Activated CD4-positive, alpha-beta memory T cell treated with anti-CD3 and anti-CD28 coated beads for 36 hours (primary cell): ENCODE results near the gene SCEL. TPM values are rescaled to one million over a fixed set of nuclear protein-coding genes. Genes with fewer than 3 reads are reported as not detected.

Source experiments
- CTCF ChIA-PET: fragments of 350-600 bp; sonication (Branson Sonifier 250); formaldehyde crosslinking; loops from one replicate; lab custom pipeline; 2021; ENCODE audit warnings: antibody characterized with exemption, inconsistent platforms; lab: Charles Lee
- POLR2A ChIA-PET: fragments of 350-600 bp; sonication (Branson Sonifier 250); formaldehyde crosslinking; loops from one replicate; lab custom pipeline; 2021; ENCODE audit warnings: antibody characterized with exemption; lab: Charles Lee
- DNase-seq: peaks from one replicate; pipeline ENCODE4 v3.0.0-alpha.2; 2020
- H3K27ac Mint-ChIP-seq: one replicate; pipeline ENCODE4 v1.8.0; 2021; ENCODE audit warnings: mixed read lengths
- H3K27me3 Mint-ChIP-seq: one replicate; pipeline ENCODE4 v1.8.0; 2021; ENCODE audit warnings: mixed read lengths
- H3K36me3 Mint-ChIP-seq: one replicate; pipeline ENCODE4 v1.8.0; 2021; ENCODE audit warnings: mixed read lengths
- H3K4me1 Mint-ChIP-seq: one replicate; pipeline ENCODE4 v1.8.0; 2021; ENCODE audit warnings: low read depth, mixed read lengths
- H3K4me3 Mint-ChIP-seq: one replicate; pipeline ENCODE4 v1.8.0; 2021; ENCODE audit warnings: mild to moderate bottlenecking, mixed read lengths
- H3K9me3 Mint-ChIP-seq: one replicate; pipeline ENCODE4 v1.8.0; 2021; ENCODE audit warnings: mixed read lengths
- intact Hi-C: fragments of 100-400 bp; cut with micrococcal nuclease; formaldehyde crosslinking; loops from one replicate; pipeline ENCODE4 v1.15.1; 2023
- total RNA-seq, 2 experiments: library from RNA; stranded (reverse); gene quantifications; one replicate each; pipeline ENCODE4 v1.2.3, GENCODE V29; 2021

Gene SCEL
- total RNA-seq, 2 experiments from 2014 or later = not detected

- peaks cover 19% of the 10 kb centered on the region for H3K27me3 Mint-ChIP-seq
- H3K9me3 Mint-ChIP-seq = no peaks in the 10 kb centered on the region
- no peaks in the 10 kb centered on the region for H3K4me1 Mint-ChIP-seq
- ChIA-PET POLR2A (no interaction called here), CTCF (no interaction called here)
- no peak for DNase-seq
- H3K27ac Mint-ChIP-seq = no peak overlapping the region
- intact Hi-C loops = no loop called here
- no peak overlapping the region for H3K4me3 Mint-ChIP-seq
- no peaks in the 10 kb centered on the region for H3K36me3 Mint-ChIP-seq
These were observed 36.5 kb downstream of the SCEL start for GRCh38 chr13:77571956-77572355.

GRCh38 chr13:77574096-77574495, 38.6 kb downstream of the SCEL start:
- no peak overlapping the region for H3K4me3 Mint-ChIP-seq
- H3K4me1 Mint-ChIP-seq = no peaks in the 10 kb centered on the region
- H3K9me3 Mint-ChIP-seq = no peaks in the 10 kb centered on the region
- no peaks in the 10 kb centered on the region for H3K36me3 Mint-ChIP-seq
- no peak for DNase-seq
- peaks cover 24% of the 10 kb centered on the region for H3K27me3 Mint-ChIP-seq
- intact Hi-C loops = no loop called here
- ChIA-PET POLR2A (no interaction called here), CTCF (interaction anchor here (1.0 to 1.7 kb wide), 3 partner anchors 16 to 95 kb away, joined by 3 to 6 read pairs (median 3); no protein-coding TSS in a partner anchor)
- no peak overlapping the region for H3K27ac Mint-ChIP-seq

- intact Hi-C loops = no loop called here
- Mint-ChIP-seq H3K4me1 (no peaks in the 10 kb centered on the region), H3K36me3 (no peaks in the 10 kb centered on the region), H3K27me3 (peaks cover 20% of the 10 kb centered on the region), H3K4me3 (no peak overlapping the region), H3K27ac (no peak overlapping the region), H3K9me3 (no peaks in the 10 kb centered on the region)
- no peak for DNase-seq
- POLR2A ChIA-PET = no interaction called here
- CTCF ChIA-PET = no interaction called here
These were observed 44.5 kb downstream of the SCEL start for GRCh38 chr13:77579959-77580358.

GRCh38 chr13:77580748-77581147, 45.2 kb downstream of the SCEL start:
- no peak overlapping the region for H3K27ac Mint-ChIP-seq
- no peak overlapping the region for H3K4me3 Mint-ChIP-seq
- ChIA-PET POLR2A (no interaction called here), CTCF (no interaction called here)
- H3K36me3 Mint-ChIP-seq = no peaks in the 10 kb centered on the region
- DNase-seq = no peak
- no peaks in the 10 kb centered on the region for H3K4me1 Mint-ChIP-seq
- intact Hi-C loops = no loop called here
- H3K27me3 Mint-ChIP-seq = peaks cover 18% of the 10 kb centered on the region
- H3K9me3 Mint-ChIP-seq = no peaks in the 10 kb centered on the region

GRCh38 chr13:77583581-77583980, 48.1 kb downstream of the SCEL start:
- intact Hi-C loops = no loop called here
- H3K27ac Mint-ChIP-seq = no peak overlapping the region
- peaks cover 6% of the 10 kb centered on the region for H3K27me3 Mint-ChIP-seq
- no peaks in the 10 kb centered on the region for H3K9me3 Mint-ChIP-seq
- no peak for DNase-seq
- H3K4me1 Mint-ChIP-seq = no peaks in the 10 kb centered on the region
- H3K36me3 Mint-ChIP-seq = no peaks in the 10 kb centered on the region
- POLR2A ChIA-PET = no interaction called here
- CTCF ChIA-PET = interaction anchor here (0.6 to 1.8 kb wide), 3 partner anchors 10 to 325 kb away, joined by 3 to 7 read pairs (median 3); no protein-coding TSS in a partner anchor
- no peak overlapping the region for H3K4me3 Mint-ChIP-seq

GRCh38 chr13:77584106-77584505, 48.6 kb downstream of the SCEL start:
- Mint-ChIP-seq H3K4me1 (no peaks in the 10 kb centered on the region), H3K9me3 (no peaks in the 10 kb centered on the region), H3K4me3 (no peak overlapping the region), H3K27ac (no peak overlapping the region), H3K27me3 (peaks cover 6% of the 10 kb centered on the region), H3K36me3 (no peaks in the 10 kb centered on the region)
- intact Hi-C loops = no loop called here
- ChIA-PET POLR2A (no interaction called here), CTCF (interaction anchor here (0.6 kb wide), 1 partner anchor 326 kb away, joined by 3 read pairs; no protein-coding TSS in a partner anchor)
- DNase-seq = no peak

- Mint-ChIP-seq H3K4me3 (no peak overlapping the region), H3K4me1 (no peaks in the 10 kb centered on the region), H3K9me3 (no peaks in the 10 kb centered on the region), H3K27me3 (peaks cover 5% of the 10 kb centered on the region), H3K36me3 (no peaks in the 10 kb centered on the region), H3K27ac (no peak overlapping the region)
- no peak for DNase-seq
- intact Hi-C loops = no loop called here
- ChIA-PET POLR2A (no interaction called here), CTCF (interaction anchor here (1.6 to 5.3 kb wide), 2 partner anchors 102 to 156 kb away, joined by 3 to 139 read pairs; no protein-coding TSS in a partner anchor)
These were observed 59.8 kb downstream of the SCEL start for GRCh38 chr13:77595166-77595810.

GRCh38 chr13:77596777-77597176, 61.3 kb downstream of the SCEL start:
- no peak overlapping the region for H3K4me3 Mint-ChIP-seq
- no peaks in the 10 kb centered on the region for H3K4me1 Mint-ChIP-seq
- intact Hi-C loops = no loop called here
- no peak overlapping the region for H3K27ac Mint-ChIP-seq
- ChIA-PET POLR2A (no interaction called here), CTCF (interaction anchor here (0.6 to 5.3 kb wide), 3 partner anchors 11 to 525 kb away, joined by 3 to 139 read pairs (median 3); no protein-coding TSS in a partner anchor)
- peaks cover 5% of the 10 kb centered on the region for H3K27me3 Mint-ChIP-seq
- H3K36me3 Mint-ChIP-seq = no peaks in the 10 kb centered on the region
- no peak for DNase-seq
- H3K9me3 Mint-ChIP-seq = no peaks in the 10 kb centered on the region

- no peaks in the 10 kb centered on the region for H3K9me3 Mint-ChIP-seq
- H3K27ac Mint-ChIP-seq = no peak overlapping the region
- intact Hi-C loops = no loop called here
- H3K36me3 Mint-ChIP-seq = no peaks in the 10 kb centered on the region
- no peak for DNase-seq
- ChIA-PET CTCF (no interaction called here), POLR2A (no interaction called here)
- H3K27me3 Mint-ChIP-seq = peaks cover 3% of the 10 kb centered on the region
- H3K4me3 Mint-ChIP-seq = no peak overlapping the region
- H3K4me1 Mint-ChIP-seq = no peaks in the 10 kb centered on the region
These were observed 63.8 kb downstream of the SCEL start for GRCh38 chr13:77599351-77599750.

GRCh38 chr13:77600701-77601100, 65.2 kb downstream of the SCEL start:
- Mint-ChIP-seq H3K36me3 (no peaks in the 10 kb centered on the region), H3K27ac (no peak overlapping the region), H3K4me1 (no peaks in the 10 kb centered on the region), H3K4me3 (no peak overlapping the region), H3K27me3 (peaks cover 6% of the 10 kb centered on the region), H3K9me3 (no peaks in the 10 kb centered on the region)
- CTCF ChIA-PET = no interaction called here
- DNase-seq = no peak
- intact Hi-C loops = no loop called here
- POLR2A ChIA-PET = no interaction called here

GRCh38 chr13:77611068-77611467, 75.6 kb downstream of the SCEL start:
- intact Hi-C loops = no loop called here
- no peak for DNase-seq
- peaks cover 2% of the 10 kb centered on the region for H3K27me3 Mint-ChIP-seq
- POLR2A ChIA-PET = no interaction called here
- H3K27ac Mint-ChIP-seq = no peak overlapping the region
- H3K36me3 Mint-ChIP-seq = no peaks in the 10 kb centered on the region
- H3K4me3 Mint-ChIP-seq = no peak overlapping the region
- no peaks in the 10 kb centered on the region for H3K4me1 Mint-ChIP-seq
- CTCF ChIA-PET = interaction anchor here (1.8 kb wide), 1 partner anchor 18 kb away, joined by 5 read pairs; no protein-coding TSS in a partner anchor
- no peaks in the 10 kb centered on the region for H3K9me3 Mint-ChIP-seq

- no peaks in the 10 kb centered on the region for H3K4me1 Mint-ChIP-seq
- no peaks in the 10 kb centered on the region for H3K9me3 Mint-ChIP-seq
- ChIA-PET CTCF (no interaction called here), POLR2A (no interaction called here)
- DNase-seq = no peak
- intact Hi-C loops = no loop called here
- H3K27ac Mint-ChIP-seq = no peak overlapping the region
- H3K4me3 Mint-ChIP-seq = no peak overlapping the region
- H3K36me3 Mint-ChIP-seq = no peaks in the 10 kb centered on the region
- peaks cover 5% of the 10 kb centered on the region for H3K27me3 Mint-ChIP-seq
These were observed 80.5 kb downstream of the SCEL start for GRCh38 chr13:77616027-77616426.

- H3K27me3 Mint-ChIP-seq = peaks cover 12% of the 10 kb centered on the region
- intact Hi-C loops = no loop called here
- no peak for DNase-seq
- CTCF ChIA-PET = no interaction called here
- no peaks in the 10 kb centered on the region for H3K36me3 Mint-ChIP-seq
- no peak overlapping the region for H3K27ac Mint-ChIP-seq
- H3K4me3 Mint-ChIP-seq = no peak overlapping the region
- no peaks in the 10 kb centered on the region for H3K4me1 Mint-ChIP-seq
- POLR2A ChIA-PET = no interaction called here
- H3K9me3 Mint-ChIP-seq = no peaks in the 10 kb centered on the region
These were observed 84.1 kb downstream of the SCEL start for GRCh38 chr13:77619655-77620054.
